CD4-positive, alpha-beta T cell (primary cell): ENCODE measurements around the gene SYTL1. TPM values are rescaled to one million over a fixed set of nuclear protein-coding genes. Genes with fewer than 3 reads are reported as not detected.

Source experiments
- ATAC-seq: fragments of 200-7000 bp; cut with Tn5 transposase; one replicate; pipeline ENCODE4 v1.10.0; 2022; ENCODE audit warnings: mild to moderate bottlenecking; ENCODE audit not compliant: poor library complexity
- CTCF ChIA-PET: fragments of 350-600 bp; sonication (Branson Sonifier 250); formaldehyde crosslinking; loops from one replicate; lab custom pipeline; 2021; ENCODE audit warnings: antibody characterized with exemption, inconsistent platforms; lab: Charles Lee
- POLR2A ChIA-PET: fragments of 350-600 bp; sonication (Branson Sonifier 250); formaldehyde crosslinking; loops from one replicate; lab custom pipeline; 2021; ENCODE audit warnings: antibody characterized with exemption, inconsistent platforms; lab: Charles Lee
- DNase-seq, 14 experiments: peaks; one replicate each; pipeline ENCODE4 v3.0.0-alpha.2; 2013 to 2020; ENCODE audit warnings: mixed read lengths in 2 of 14
- H3K27ac ChIP-seq, 2 donors: one replicate each; pipeline versions ENCODE4 v1.5.1 to v1.7.0; 2013; ENCODE audit warnings: low read length in 2 of 2, low read depth in 1 of 2, mild to moderate bottlenecking in 1 of 2
- H3K27me3 ChIP-seq, 2 experiments: 1 replicate in 1 of 2; 2 replicates in 1 of 2; pipeline versions ENCODE4 v1.6.1 to v1.7.0; 2013; ENCODE audit warnings: low read length in 2 of 2, control low read depth in 1 of 2, mild to moderate bottlenecking in 1 of 2, moderate library complexity in 1 of 2; ENCODE audit not compliant: insufficient read depth in 2 of 2, control insufficient read depth in 1 of 2
- H3K36me3 ChIP-seq: one replicate; pipeline ENCODE4 v1.6.1; 2013; ENCODE audit warnings: low read length, control low read depth; ENCODE audit not compliant: insufficient read depth
- H3K4me1 ChIP-seq: one replicate; pipeline ENCODE4 v1.6.1; 2013; ENCODE audit warnings: low read length, control low read depth; ENCODE audit not compliant: insufficient read depth
- H3K4me3 ChIP-seq: one replicate; pipeline ENCODE4 v1.5.1; 2013; ENCODE audit warnings: mild to moderate bottlenecking, low read length, moderate library complexity
- H3K9me3 ChIP-seq, 2 experiments: 1 replicate in 1 of 2; 2 replicates in 1 of 2; pipeline versions ENCODE4 v1.6.1 to v1.7.0; 2013; ENCODE audit warnings: low read length in 2 of 2, mild to moderate bottlenecking in 2 of 2, control low read depth in 1 of 2, moderate library complexity in 1 of 2; ENCODE audit not compliant: control insufficient read depth in 1 of 2, insufficient read depth in 1 of 2
- H3K27ac Mint-ChIP-seq: one replicate; pipeline ENCODE4 v1.8.0; 2020; ENCODE audit warnings: mixed read lengths
- H3K27me3 Mint-ChIP-seq: one replicate; pipeline ENCODE4 v1.8.0; 2021; ENCODE audit warnings: mixed read lengths
- H3K36me3 Mint-ChIP-seq: one replicate; pipeline ENCODE4 v1.8.0; 2021; ENCODE audit warnings: low read depth, mixed read lengths
- H3K4me1 Mint-ChIP-seq: one replicate; pipeline ENCODE4 v1.8.0; 2021; ENCODE audit warnings: low read depth, mixed read lengths
- H3K4me3 Mint-ChIP-seq: one replicate; pipeline ENCODE4 v1.8.0; 2020; ENCODE audit warnings: mild to moderate bottlenecking, mixed read lengths
- H3K9me3 Mint-ChIP-seq: one replicate; pipeline ENCODE4 v1.8.0; 2020; ENCODE audit warnings: mixed read lengths
- CTCF ChIP-seq: fragments of 200-600 bp; IDR thresholded peaks from one replicate; pipeline ENCODE4 v1.8.0; 2022; ENCODE audit warnings: antibody characterized with exemption, mild to moderate bottlenecking
- intact Hi-C, 2 experiments: fragments of 100-400 bp; cut with DNase I in 1 of 2; cut with micrococcal nuclease in 1 of 2; formaldehyde crosslinking; loops; one replicate each; pipeline versions ENCODE4 v1.15.1 to v1.9.0; 2023 to 2025; cut with DNase I, micrococcal nuclease
- total RNA-seq, 174 experiments: library from RNA in 2 of 174; stranded (reverse) in 2 of 174; gene quantifications; one replicate each; pipeline ENCODE4 v1.2.3 and lab custom pipeline; 2021 to 2026

SYTL1 gene
- total RNA-seq, 2 experiments from 2014 or later = 135 to 140 TPM

DNA sequence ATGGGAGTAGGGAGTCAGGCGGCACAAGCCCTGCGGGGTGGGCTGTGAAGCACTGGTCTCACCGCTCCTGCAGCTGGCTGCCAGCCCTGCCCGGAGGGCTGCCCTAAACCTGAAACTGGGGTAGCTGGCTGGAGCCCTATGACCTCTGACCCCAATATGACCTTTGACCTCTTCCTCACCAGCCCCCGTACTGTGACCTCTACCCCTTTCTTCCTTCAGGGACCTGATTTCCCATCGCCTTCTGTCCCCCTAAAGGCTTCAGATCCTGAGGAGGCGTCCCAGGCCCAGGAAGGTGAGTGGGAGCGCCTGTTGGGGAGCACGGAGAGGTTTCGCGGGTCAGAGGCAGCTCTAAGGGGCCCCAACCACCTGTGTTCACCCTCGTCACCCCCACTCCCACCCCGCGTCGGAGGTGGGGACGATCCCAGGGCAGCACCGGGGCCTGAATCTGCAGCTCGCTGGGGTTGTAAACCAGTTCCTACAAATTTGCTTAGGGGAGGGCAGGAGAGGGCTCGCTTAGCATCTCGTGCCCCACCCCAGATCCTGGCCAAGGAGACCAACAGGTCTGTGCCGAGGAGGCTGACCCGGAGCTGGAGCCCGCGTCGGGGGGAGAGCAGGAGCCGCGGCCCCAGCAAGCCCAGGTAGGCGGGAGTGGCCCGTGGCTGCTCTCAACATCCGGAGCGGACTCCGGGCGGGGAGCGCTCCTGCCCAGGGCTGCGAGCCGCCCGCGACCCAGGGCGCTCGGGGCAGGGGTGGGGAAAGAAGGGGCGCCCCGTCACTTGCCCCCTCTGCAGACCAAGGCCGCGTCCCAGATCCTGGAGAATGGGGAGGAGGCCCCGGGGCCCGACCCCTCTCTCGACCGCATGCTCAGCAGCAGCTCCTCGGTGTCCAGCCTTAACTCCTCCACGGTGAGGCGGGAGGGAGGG lies 7.3 kb downstream of the SYTL1 start:
- ChIA-PET CTCF (interaction anchor here (0.7 to 1.3 kb wide), 2 partner anchors 8 to 17 kb away, joined by 3 to 4 read pairs; partner anchors contain the start of gene MAP3K6), POLR2A (interaction anchor here (1.2 to 1.4 kb wide), 4 partner anchors 8 to 16 kb away, joined by 3 to 13 read pairs (median 6); partner anchors contain the start of gene SYTL1)
- peak; percentile 87 for ATAC-seq
- H3K27ac ChIP-seq = peak overlapping the region; percentile 37 to 48
- no peaks in the 10 kb centered on the region for H3K9me3 ChIP-seq
- H3K36me3 ChIP-seq = peaks cover 58% of the 10 kb centered on the region
- peak in 7 of 14 experiments; percentile 28 to 58 (median 41) for DNase-seq
- H3K27me3 ChIP-seq = no peaks in the 10 kb centered on the region
- H3K4me3 ChIP-seq = peak overlapping the region; percentile 51
- Mint-ChIP-seq H3K4me1 (peaks cover 20% of the 10 kb centered on the region), H3K27me3 (no peaks in the 10 kb centered on the region), H3K36me3 (peaks cover 36% of the 10 kb centered on the region), H3K9me3 (no peaks in the 10 kb centered on the region), H3K27ac (peak overlapping the region; percentile 69), H3K4me3 (peak overlapping the region; percentile 68)
- intact Hi-C loops = loop anchor here (1.0 to 10.0 kb wide), 2 partner anchors 8 to 1206 kb away; partner anchors contain the start of gene TRNAU1AP (in 1 of the 2)
- TF ChIP-seq CTCF = no peak
- peaks cover 35% of the 10 kb centered on the region for H3K4me1 ChIP-seq

DNA sequence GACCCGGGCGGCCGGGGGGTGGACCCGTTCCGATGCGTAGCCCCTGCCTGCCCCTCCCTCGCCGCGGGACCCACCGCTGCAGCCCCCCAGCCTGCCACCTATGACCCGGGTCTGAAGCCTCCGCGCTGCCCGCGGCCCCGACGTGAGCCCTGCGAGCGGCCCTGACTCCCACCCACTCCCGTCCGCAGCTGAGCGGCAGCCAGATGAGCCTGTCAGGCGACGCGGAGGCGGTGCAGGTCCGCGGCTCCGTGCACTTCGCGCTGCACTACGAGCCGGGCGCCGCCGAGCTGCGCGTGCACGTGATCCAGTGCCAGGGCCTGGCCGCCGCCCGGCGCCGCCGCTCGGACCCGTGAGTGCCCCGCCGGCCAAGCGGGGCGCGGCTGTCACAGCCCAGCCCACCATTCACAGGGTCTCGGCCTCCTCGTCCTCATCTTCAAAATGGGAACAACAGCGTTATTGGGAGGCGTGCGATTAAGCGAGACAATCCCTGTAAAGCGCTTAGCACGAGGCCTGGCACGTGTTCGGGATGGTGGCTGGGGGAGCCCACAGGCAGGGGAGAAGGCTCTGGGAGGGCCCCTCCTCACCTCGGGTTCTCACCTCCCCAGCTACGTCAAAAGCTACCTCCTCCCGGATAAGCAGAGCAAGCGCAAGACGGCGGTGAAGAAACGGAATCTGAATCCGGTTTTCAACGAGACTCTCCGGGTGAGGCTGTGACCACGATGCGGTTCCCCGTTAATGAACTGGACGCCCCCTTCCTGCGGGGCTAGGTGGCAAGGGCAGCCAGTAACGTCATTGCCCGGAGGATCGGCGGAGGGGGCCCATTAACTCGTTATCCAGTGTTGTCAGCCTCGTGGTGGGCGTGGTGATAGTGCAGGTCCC lies 8.2 kb downstream of the SYTL1 start:
- Histone ChIP-seq H3K27ac (no peak overlapping the region), H3K9me3 (no peaks in the 10 kb centered on the region), H3K4me3 (peak overlapping the region; percentile 51), H3K4me1 (peaks cover 27% of the 10 kb centered on the region), H3K36me3 (peaks cover 55% of the 10 kb centered on the region), H3K27me3 (no peaks in the 10 kb centered on the region)
- no peak for TF ChIP-seq CTCF
- peak in 4 of 14 experiments; percentile 11 to 28 (median 26) for DNase-seq
- no peak overlapping the region for H3K4me3 Mint-ChIP-seq
- peaks cover 16% of the 10 kb centered on the region for H3K4me1 Mint-ChIP-seq
- ATAC-seq = peak; percentile 75
- POLR2A ChIA-PET = interaction anchor here (1.2 to 1.4 kb wide), 4 partner anchors 7 to 17 kb away, joined by 3 to 13 read pairs (median 6); partner anchors contain the start of gene SYTL1
- intact Hi-C loops = loop anchor here (1.0 to 10.0 kb wide), 2 partner anchors 9 to 1205 kb away; partner anchors contain the start of gene TRNAU1AP (in 1 of the 2)
- H3K27me3 Mint-ChIP-seq = no peaks in the 10 kb centered on the region
- peaks cover 33% of the 10 kb centered on the region for H3K36me3 Mint-ChIP-seq
- no peaks in the 10 kb centered on the region for H3K9me3 Mint-ChIP-seq
- CTCF ChIA-PET = interaction anchor here (1.3 kb wide), 1 partner anchor 7 kb away, joined by 4 read pairs; no protein-coding TSS in a partner anchor
- no peak overlapping the region for H3K27ac Mint-ChIP-seq
